Measurements from ENCODE around the gene PLCB1. TPM values are rescaled to one million over a fixed set of nuclear protein-coding genes. Genes with fewer than 3 reads are reported as not detected.

PLCB1 gene
- total and polyA plus RNA-seq, 2 of the 4 experiments (the other 2 are of a cell fraction), result 5.6 to 16.1 TPM

GRCh38 chr20:8853805-8854338 lies 721.8 kb downstream of the PLCB1 start:
- H3K9ac ChIP-seq (ENCODE audit: low read depth, low read length), result peak overlapping the region; percentile 56
- TF ChIP-seq POLR2A (IDR thresholded peaks at IDR 0.05; ENCODE audit: low read depth, low read length) (0 out of 2 replicates have a peak, but pooled peaks have one; percentile 36), MAZ (IDR thresholded peaks at IDR 0.05; ENCODE audit: borderline replicate concordance, low read depth, low read length) (peak; percentile 34; the same call in 1 of the 2 replicates), FOS (IDR thresholded peaks at IDR 0.05; ENCODE audit: low read depth, low read length) (no peak), RAD21 (IDR thresholded peaks at IDR 0.05; ENCODE audit: low read length) (peak; percentile 90), CHD1 (IDR thresholded peaks at IDR 0.05; ENCODE audit: low read depth, low read length) (peak; percentile 48; the same call in 1 of the 2 replicates), MAFK (IDR thresholded peaks at IDR 0.05; ENCODE audit: low read depth, low read length) (no peak), USF2 (IDR thresholded peaks at IDR 0.05; ENCODE audit: low read depth, low read length) (no peak), RFX5 (IDR thresholded peaks at IDR 0.05; ENCODE audit: low read depth, low read length) (no peak), RCOR1 (IDR thresholded peaks at IDR 0.05; ENCODE audit: insufficient replicate concordance, low read length) (no peak), MXI1 (IDR thresholded peaks at IDR 0.05; ENCODE audit: borderline replicate concordance, low read depth, low read length) (no peak), ELK1 (IDR thresholded peaks at IDR 0.05; ENCODE audit: borderline replicate concordance, low read depth, low read length) (no peak), CTCF (conservative IDR thresholded peaks at IDR 0.05; ENCODE audit: low read depth, low read length) (peak; percentile 87), BHLHE40 (IDR thresholded peaks at IDR 0.05; ENCODE audit: low read depth, low read length) (no peak), NFE2L2 (IDR thresholded peaks at IDR 0.05; ENCODE audit: low read depth, low read length) (no peak)

More at GRCh38 chr20:8853805-8854338, 721.8 kb downstream of the PLCB1 start:
- H2BK20ac ChIP-seq (ENCODE audit: low read depth, low read length), result peak overlapping the region; percentile 91
- no peaks in the 10 kb centered on the region for H3K9me3 ChIP-seq (ENCODE audit: control insufficient read depth, insufficient read depth, low read length)
- H3K14ac ChIP-seq (replicated peaks; ENCODE audit: low read depth, low read length), result peak overlapping the region; percentile 78
- H3K36me3 ChIP-seq (ENCODE audit: control insufficient read depth, insufficient read depth, low read length), result no peaks in the 10 kb centered on the region
- H2BK120ac ChIP-seq (ENCODE audit: low read depth, low read length), result peak overlapping the region; percentile 87
- ATAC-seq (ENCODE audit: low read depth), result peak; percentile 82
- no peaks in the 10 kb centered on the region for H4K20me1 ChIP-seq (ENCODE audit: insufficient read depth, low read length)
- H3K4me2 ChIP-seq (ENCODE audit: low read depth, low read length), result peak overlapping the region; percentile 84
- dilution Hi-C loops (cut with HindIII; ENCODE audit: low sequenced_read_pairs, unreplicated experiment) (no loop called here), in situ Hi-C loops (cut with MboI; ENCODE audit: low sequenced_read_pairs) (loop anchor here (10.0 kb wide), 1 partner anchor 511 kb away; no protein-coding TSS in a partner anchor), intact Hi-C loops (cut with micrococcal nuclease) (loop anchor here (1.0 to 5.0 kb wide), 8 partner anchors 62 to 539 kb away; no protein-coding TSS in a partner anchor)
- peak overlapping the region; percentile 69 for H3K23ac ChIP-seq (ENCODE audit: low read depth, low read length)
- peaks cover 0 to 6% of the 10 kb centered on the region in 2 experiments; a peak in 1 of 4 replicates for H3K79me1 ChIP-seq (ENCODE audit: low read depth in 1 of 2, low read length in 2 of 2)
- peak; percentile 84 for DNase-seq
- H2AK5ac ChIP-seq (ENCODE audit: low read depth, low read length), result peak overlapping the region; percentile 69
- POLR2A ChIA-PET (ENCODE audit: unreplicated experiment), result interaction anchor here (0.5 to 0.6 kb wide), 3 partner anchors 73 to 458 kb away, joined by 3 to 17 read pairs (median 4); no protein-coding TSS in a partner anchor
- peaks cover 15% of the 10 kb centered on the region for H3K4me1 ChIP-seq (ENCODE audit: control insufficient read depth, insufficient read depth, low read length)
- H3K4ac ChIP-seq (ENCODE audit: low read depth, low read length), result peak overlapping the region; percentile 85
- peak overlapping the region; percentile 90 for H3K18ac ChIP-seq (ENCODE audit: low read depth, low read length)
- no peak overlapping the region for H2AFZ ChIP-seq (replicated peaks; ENCODE audit: low read length, poor library complexity)
- no TSS peak for BruUV-seq (replicated peaks)
- H2BK15ac ChIP-seq (ENCODE audit: low read depth, low read length), result peak overlapping the region; percentile 29; the same call in 1 of the 3 replicates
- peaks cover 2% of the 10 kb centered on the region; the same call in 1 of the 2 replicates for H3K9me1 ChIP-seq (ENCODE audit: insufficient read depth, low read length)
- H3K4me3 ChIP-seq (ENCODE audit: insufficient read depth, low read depth, low read length), result peak overlapping the region; percentile 2; the same call in 1 of the 2 replicates
- peak overlapping the region; percentile 6 for H2AK9ac ChIP-seq (replicated peaks; ENCODE audit: low read depth, low read length, poor library complexity)
- no peaks in the 10 kb centered on the region for H3K27me3 ChIP-seq (ENCODE audit: control insufficient read depth, insufficient read depth, low read length)
- CTCF ChIA-PET, result interaction anchor here (0.6 to 1.9 kb wide), 23 partner anchors 13 to 539 kb away, joined by 3 to 26 read pairs (median 3); no protein-coding TSS in a partner anchor
- peak overlapping the region; percentile 88 for H2BK5ac ChIP-seq (ENCODE audit: low read depth, low read length, poor library complexity, severe bottlenecking)
- H4K8ac ChIP-seq (ENCODE audit: low read depth in 2 of 2, low read length in 2 of 2), result peak overlapping the region; percentile 24 to 78; a peak in 3 of 4 replicates
- WGBS, 2 experiments (ENCODE audit: extremely low coverage in 2 of 2, insufficient read length in 1 of 2), result no CpG with 5 or more reads among the region's 6 CpGs
- H4K5ac ChIP-seq (ENCODE audit: low read depth, low read length), result peak overlapping the region; percentile 88
- peak overlapping the region; percentile 78 for H3K56ac ChIP-seq (ENCODE audit: extremely low read depth, insufficient read depth, low read length)
- peak overlapping the region; percentile 71 for H4K91ac ChIP-seq (ENCODE audit: insufficient read depth, low read depth, low read length)
- H3K27ac ChIP-seq (ENCODE audit: insufficient read depth, low read length), result peak overlapping the region; percentile 88
